Measurements from ENCODE around the gene CEP63.

Gene CEP63

DNA sequence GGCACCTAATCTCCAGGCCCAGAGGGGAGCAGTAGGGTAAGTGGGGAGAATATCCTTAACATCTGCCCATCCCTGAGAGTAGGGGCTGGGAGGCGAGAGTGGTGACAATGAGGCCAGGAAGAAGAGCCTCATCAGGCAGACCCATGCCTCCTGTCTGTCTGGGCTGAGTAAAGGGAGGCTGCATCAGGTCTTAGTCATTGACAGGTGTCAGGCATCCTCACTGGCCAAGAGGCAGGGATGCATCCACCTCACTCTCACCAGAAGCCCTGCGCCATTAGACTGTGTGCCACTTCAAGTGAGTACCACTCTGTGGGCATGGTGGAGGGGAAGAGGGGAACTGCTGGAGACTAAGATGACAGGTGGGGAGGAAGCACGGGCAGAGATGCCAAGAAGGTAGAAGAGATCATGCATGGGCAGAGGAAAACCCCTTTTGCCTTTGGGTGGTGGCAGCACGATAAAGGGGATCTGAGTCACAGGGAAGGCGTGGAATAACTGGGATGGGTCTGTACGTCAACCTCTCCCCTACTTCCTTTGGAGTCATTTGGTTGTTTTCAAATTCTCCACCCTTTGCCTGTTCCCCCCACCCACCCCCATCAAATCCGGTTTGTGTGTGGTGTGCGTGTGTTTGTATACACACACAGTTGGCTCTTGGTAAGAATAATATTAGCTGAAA lies 14.2 kb upstream of the CEP63 start:
- no peak for DNase-seq

GRCh38 chr3:134472831-134473230 lies 13.0 kb upstream of the CEP63 start:
- DNase-seq: no peak

- peak; percentile 82 for DNase-seq
These were observed 11.8 kb upstream of the CEP63 start for GRCh38 chr3:134473868-134474546.

GRCh38 chr3:134474956-134475355 lies 10.9 kb upstream of the CEP63 start:
- no peak for DNase-seq

GRCh38 chr3:134476306-134476705 lies 9.6 kb upstream of the CEP63 start:
- no peak for DNase-seq

GRCh38 chr3:134477002-134477401 lies 8.9 kb upstream of the CEP63 start:
- no peak for DNase-seq

DNA sequence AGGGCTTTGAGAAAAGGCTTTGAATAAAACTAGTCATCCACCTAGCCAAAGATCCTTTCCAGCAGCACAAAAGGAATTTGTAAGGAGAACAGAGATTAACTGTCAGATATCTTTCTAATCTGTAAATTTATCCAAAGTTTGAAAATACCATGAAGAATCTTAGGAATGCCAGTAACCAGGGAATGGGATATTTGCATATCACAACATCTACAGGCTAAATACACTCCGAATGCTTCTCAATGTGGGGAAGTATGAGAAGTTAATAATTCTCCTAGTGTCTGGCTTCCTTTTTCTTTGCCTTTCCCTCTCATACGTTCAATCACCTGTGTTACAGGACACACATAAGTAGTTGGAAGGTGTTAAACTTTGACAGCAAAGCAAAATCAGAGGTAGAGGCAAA lies 7.9 kb upstream of the CEP63 start:
- no peak for DNase-seq

- no peak for DNase-seq
These were observed 5.3 kb upstream of the CEP63 start for GRCh38 chr3:134480546-134480945.

DNA sequence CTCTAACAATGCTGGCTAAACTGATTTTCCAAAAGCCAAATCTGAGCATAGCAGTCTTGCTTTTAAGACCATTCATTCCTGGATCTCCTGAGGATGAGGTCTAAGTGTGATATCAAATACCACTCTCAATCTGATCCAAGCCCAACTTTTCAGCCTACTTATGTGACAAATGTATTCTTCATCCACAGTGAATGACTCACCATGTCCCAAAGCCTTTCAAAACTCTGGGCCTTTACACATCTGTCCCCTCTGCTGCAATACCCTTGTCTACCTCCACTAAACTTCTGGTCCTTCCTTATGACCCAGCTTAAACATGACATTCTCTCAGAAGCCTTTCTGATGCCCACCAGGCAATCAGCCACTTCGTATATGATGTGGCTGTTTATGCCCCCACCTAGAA lies 4.7 kb upstream of the CEP63 start:
- no peak for DNase-seq

DNA sequence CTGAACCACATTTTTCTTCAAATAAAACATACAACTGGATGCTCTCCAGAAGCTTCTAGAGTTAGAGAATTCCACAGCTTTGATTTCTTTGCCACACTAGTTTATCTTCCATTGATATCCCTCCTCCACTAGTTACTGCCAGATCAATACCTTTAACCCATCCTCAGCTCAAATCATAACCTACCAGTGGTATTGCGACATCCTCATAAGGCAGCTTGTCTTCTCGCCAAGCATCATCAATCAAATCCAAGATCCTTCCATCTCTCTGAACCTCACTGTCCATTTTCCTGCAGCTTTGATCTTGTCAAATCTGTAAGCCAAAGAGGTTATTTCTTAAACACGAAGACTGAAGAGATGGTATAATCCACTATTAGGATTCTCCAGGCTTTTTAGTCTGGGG lies 3.2 kb upstream of the CEP63 start:
- no peak for DNase-seq

- DNase-seq: no peak
These were observed 2.5 kb upstream of the CEP63 start for GRCh38 chr3:134483195-134483900.

- peak; percentile 92 for DNase-seq
These were observed 661 bp upstream of the CEP63 start for GRCh38 chr3:134485075-134485717.

- no peak for DNase-seq
These were observed 752 bp downstream of the CEP63 start for GRCh38 chr3:134486577-134487041.

GRCh38 chr3:134487406-134487805 lies 1.5 kb downstream of the CEP63 start:
- DNase-seq: no peak

DNA sequence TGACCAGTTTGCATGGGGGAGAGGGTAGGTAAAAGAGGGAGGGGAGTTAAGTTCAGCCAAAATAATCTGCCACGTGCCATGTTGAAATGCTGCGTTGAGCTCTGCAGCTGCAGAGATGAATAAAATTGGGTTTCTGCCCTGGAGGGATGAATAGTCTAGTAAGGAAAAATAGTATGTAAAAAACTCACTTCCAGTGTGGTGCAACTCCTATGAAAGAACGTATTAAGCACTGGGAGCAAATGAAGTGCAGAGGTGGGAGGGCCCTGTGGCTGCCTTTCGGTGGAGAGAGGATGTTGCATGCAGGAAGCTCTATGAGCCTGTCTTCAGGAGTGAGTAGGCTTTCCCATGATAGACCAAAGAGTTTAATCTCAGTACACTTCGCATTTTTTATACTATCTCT lies 8.6 kb downstream of the CEP63 start:
- no peak for DNase-seq

- DNase-seq: no peak
These were observed 10.1 kb downstream of the CEP63 start for GRCh38 chr3:134495980-134496379.

GRCh38 chr3:134496471-134497071 lies 10.7 kb downstream of the CEP63 start:
- DNase-seq: no peak

DNA sequence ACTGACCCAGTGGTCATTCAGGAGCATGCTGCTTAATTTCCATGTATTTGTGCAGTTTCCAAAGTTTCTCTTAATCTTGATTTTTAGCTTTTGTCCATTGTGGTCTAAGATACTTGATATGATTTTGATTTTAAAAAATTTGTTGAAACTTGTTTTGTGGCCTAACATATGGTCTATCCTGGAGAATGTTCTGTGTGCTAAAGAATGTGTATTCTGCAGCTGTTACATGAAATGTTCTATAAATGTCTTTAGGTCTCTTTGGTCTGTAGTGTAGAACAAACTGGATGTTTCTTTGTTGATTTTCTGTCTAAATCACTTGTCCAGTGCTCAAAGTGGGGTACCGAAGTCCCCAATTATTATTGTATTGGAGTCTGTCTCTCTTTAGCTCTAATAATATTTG lies 17.4 kb downstream of the CEP63 start:
- DNase-seq: no peak

DNA sequence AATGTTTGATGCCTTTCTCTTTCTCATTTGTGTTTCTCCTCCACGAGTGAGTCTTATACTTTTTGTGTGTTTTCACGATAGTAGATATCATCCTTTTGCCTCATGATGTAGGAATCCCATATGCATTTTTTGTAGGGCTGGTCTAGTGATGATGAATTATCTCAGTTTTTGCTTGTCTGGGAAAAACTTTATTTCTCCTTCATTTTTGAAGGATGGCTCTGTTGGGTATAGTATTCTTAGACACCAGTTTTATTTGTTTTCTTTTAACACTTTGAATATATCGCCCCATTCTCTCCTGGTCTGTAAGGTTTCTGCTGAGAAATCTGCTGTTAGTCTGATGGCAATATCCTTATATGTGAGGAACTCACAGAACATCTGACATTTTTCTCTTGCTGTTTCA lies 18.3 kb downstream of the CEP63 start:
- no peak for DNase-seq

GRCh38 chr3:134505485-134505884 lies 19.6 kb downstream of the CEP63 start:
- no peak for DNase-seq

- no peak for DNase-seq
These were observed 25.6 kb downstream of the CEP63 start for GRCh38 chr3:134511500-134511899.

- DNase-seq: no peak
These were observed 31.0 kb downstream of the CEP63 start for GRCh38 chr3:134516905-134517304.

GRCh38 chr3:134517791-134518190 lies 31.9 kb downstream of the CEP63 start:
- no peak for DNase-seq
